IPS-NIHi11 (cell line): Measurements from ENCODE around the gene PYCR2.
A peak's percentile ranks its signal among the peaks of the same experiment; 100 is the strongest.
"Not testable (repeated sequence)": the region's sequence is repeated elsewhere in the genome, so short reads cannot be mapped to it uniquely, and the experiment has no call there.

ENCODE experiments used
- DNase-seq: peaks from one replicate; pipeline ENCODE4 v3.0.0; 2012; ENCODE audit warnings: mixed read lengths, low spot score

PYCR2 gene

DNA sequence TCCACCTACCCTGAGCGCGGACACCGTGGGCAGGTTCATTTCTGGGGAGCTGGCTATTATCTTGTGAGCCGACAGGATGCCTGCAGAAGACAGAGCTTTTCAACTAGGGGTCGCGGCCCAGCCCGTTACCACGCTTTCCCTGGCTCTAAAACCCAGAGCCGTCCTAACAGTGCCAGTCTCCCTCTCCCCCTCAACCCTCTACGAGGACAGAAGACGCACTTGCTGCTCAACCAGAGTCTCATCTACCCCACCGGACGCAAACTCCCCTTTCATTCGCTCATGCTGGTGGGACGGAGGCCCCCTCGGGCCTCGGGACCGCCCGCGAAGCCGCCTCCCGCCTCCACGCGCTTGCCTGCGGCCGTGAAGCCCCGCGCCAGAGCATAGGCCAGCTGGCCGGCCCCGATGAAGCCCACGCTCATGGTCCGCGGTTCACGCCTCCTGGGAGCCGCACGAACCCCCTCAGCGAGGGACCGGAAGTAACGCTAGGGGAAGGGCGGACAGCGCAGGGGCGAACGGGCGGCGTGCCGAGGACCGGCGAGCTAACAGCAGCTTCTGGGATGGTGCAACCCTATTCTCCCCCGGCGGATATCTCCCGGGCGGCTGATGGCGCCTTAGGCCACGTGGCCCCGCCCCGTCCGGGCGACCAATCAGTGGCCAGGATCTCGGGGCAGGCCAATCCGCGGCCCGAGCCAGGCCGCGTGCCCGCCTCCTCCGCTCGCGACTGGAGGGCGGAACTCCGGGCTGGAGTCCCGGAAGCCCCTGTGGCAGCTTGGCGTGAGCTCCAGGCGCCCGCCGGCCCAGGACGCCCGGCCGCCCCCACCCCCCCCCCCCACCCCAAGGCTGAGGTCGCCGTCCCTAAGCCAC lies at the start of gene PYCR2:
TSS of gene PYCR2 (minus strand) at position 559 of the 864 bp plus-strand sequence. CDS start at position 419, 140 bp downstream.
- DNase-seq: peak; percentile 100

DNA sequence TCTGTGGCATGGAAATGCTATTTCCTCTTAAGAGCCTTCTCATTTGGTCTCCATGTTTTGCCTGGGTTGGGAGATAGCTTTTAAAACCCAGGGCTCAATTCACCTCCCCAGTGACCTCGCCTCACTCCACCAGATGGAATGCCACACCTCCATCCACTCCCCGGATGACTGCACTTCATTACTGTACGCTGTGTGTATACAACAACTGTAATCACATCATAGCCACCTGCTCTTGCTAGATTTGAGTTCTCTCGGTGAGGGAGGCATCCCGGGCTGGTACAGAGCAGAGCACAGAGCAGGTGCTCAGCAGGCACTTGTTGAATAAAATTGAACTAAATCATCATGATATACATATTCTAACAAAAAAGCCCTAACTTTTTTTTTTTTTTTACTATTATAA lies 49.1 kb upstream of the PYCR2 start:
- peak; percentile 39 for DNase-seq

DNA sequence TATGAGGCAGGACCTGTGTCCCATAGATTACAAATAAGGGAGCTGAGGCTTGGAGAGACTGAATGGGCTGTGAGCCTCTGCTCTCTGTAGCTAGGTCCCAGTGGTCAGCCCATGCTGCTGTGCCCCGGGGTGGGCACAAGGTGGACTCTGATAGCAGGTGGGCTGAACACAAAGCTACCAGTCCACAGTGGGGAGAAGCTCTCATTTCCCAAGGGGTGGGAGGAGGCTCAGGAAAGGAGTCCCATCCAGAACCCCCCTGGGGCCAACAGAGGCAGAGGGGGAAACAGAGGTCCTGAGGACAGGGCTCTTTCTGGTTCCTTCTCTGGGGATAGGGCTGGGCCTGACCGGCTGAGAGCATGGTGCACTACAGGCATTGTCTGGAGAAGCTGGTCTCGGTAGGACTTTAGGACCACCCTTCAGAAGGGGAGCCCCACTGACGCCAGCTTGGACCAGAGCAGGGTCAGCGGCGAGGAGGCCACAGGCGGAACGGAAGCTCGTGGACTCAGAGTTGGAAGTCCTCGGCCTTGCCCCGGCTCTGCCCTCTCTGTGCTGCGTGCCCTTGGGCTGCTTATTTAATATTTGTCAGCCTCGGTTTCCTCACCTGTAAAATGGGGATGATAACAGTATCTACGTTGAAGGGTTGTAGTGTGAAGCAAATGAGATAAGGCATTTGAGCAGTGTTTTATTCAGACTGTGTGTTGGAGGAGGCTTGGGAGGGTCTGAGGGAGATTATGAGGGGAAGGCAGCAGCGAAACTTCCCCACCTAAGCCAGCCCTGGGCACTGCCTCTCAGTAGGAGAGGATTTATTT lies 48.5 kb upstream of the PYCR2 start:
- no peak for DNase-seq

DNA sequence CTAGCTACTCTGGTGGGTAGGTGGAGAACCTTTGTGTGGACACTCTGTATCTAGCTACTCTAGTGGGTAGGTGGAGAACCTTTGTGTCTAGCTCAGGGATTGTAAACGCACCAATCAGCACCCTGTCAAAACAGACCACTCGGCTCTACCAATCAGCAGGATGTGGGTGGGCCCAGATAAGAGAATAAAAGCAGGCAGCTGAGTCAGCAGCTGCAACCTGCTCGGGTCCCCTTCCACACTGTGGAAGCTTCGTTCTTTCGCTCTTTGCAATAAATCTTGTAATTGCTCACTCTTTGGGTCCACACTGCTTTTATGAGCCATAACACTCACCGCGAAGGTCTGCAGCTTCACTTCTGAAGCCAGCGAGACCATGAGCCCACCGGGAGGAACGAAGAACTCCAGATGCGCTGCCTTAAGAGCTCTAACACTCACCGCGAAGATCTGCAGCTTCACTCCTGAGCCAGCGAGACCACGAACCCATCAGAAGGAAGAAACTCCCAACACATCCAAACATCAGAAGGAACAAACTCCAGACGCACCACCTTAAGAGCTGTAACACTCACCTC lies 46.6 kb upstream of the PYCR2 start:
- DNase-seq: not testable (repeated sequence)

DNA sequence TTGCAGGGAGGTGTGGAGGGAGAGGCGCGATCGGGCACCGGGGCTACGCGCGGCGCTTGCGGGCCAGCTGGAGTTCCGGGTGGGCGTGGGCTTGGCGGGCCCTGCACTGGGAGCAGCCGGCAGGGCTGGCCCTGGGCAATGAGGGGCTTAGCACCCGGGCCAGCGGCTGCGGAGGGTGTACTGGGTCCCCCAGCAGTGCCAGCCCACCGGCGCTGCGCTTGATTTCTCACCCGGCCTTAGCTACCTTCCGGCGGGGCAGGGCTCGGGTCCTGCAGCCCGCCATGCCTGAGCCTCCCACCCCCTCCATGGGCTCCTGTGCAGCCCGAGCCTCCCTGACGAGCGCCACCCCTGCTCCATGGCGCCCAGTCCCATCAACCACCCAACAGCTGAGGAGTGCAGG lies 45.7 kb upstream of the PYCR2 start:
- DNase-seq: not testable (repeated sequence)

DNA sequence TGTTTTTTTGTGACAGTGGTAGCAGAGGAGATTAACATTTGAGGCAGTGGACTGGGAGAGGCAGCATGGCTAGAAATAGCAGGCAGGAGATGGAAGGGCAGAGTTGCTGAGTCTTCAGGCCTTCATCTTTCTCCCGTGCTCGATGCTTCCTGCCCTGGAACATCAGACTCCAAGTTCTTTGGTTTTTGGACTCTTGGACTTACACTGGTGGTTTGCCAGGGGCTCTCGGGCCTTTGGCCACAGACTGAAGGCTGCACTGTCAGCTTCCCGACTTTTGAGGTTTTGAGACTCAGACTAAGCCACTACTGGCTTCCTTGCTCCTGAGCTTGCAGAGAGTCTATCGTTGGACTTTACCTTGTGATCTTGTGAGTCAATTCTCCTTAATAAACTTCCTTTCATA lies 41.2 kb upstream of the PYCR2 start:
- DNase-seq: no peak

DNA sequence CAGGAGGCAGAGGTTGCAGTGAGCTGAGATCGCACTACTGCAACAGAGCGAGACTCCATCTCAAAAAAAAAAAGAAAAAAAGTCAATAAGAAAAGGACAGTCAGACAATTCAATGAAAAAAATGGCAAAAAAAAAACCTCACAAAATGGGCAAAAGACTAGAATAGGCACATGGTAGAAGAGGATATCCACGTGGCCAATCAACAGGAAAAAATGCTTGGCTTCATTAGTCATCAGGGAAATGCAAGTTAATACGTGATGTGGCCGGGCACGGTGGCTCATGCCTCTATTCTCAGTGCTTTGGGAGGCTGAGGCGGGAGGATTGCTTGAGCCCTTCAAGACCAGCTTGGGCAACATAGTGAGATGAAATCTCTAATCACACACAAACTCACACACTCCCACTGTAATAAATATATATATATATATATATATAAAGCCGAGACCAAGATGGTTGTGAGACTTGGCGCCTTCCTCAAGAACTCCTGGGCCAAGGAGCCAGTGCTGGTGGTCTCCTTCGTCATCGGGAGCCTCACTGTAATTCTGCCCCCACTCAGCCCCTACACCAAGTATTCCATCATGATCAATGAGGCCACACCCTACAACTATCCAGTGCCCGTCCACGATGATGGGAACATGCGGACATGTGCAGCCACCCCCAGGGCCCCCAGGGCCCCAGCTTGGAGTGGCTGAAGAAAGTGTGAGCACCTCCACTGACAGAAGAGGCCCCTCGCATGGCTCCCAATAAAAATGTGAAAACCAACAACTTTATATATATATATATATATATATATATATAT lies 39.9 kb upstream of the PYCR2 start:
- DNase-seq: no peak

DNA sequence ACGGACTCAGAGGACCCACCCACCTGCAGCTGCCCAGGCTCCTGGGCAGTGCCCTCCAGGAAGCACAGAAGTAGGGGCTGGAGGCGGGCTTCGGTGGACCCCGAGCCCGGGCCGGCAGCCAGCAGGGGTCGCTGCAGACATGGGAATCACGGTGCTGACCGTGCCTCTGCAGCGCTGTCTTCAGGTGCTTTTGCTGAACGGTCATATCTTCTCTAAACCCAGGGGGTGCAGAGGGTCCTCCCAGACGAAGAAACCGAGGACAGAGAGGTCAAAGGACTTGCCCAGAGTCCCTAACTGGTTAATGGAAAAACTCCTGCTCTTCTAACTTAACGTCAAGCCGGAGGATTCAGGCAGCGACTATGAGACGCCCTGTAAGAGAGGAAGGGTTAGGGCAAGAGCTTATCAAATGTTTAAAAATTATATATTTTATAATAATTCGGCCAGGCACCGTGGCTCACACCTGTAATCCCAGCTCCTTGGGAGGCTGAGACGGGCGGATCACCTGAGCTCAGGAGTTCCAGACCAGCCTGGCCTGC lies 38.5 kb upstream of the PYCR2 start:
- peak; percentile 89 for DNase-seq

DNA sequence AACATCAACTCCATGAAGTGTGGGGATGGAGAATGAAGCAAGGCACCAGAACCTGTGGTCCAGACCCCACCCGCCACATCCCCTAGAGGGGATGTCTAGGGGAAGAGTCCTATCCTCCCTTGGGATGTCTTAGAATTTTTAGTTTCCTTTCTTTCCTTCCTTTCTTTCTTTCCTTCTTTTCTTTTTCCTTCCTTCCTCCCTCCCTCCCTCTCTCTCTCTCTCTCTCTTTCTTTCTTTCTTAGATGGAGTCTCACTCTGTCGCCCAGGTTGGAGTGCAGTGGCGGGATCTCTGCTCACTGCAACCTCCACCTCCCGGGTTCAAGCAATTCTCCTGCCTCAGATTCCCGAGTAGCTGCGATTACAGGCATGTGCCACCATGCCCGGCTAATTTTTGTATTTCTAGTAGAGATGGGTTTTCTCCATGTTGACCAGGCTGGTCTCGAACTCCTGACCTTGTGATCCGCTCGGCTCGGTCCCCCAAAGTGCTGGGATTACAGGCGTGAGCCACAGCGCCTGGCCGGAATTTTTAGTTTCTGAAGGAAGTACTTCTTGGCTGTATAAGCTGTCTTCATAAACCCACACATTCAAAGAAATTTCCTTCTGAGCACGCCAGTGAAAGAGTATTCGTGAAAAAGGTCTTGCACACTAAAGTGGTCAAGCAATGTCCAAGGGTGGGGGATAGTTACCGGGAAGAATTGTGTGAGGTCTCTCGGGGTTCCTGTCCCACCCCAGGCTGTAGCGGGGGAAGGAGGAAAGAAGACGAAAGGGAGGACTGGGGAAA lies 37.8 kb upstream of the PYCR2 start:
- DNase-seq: no peak

DNA sequence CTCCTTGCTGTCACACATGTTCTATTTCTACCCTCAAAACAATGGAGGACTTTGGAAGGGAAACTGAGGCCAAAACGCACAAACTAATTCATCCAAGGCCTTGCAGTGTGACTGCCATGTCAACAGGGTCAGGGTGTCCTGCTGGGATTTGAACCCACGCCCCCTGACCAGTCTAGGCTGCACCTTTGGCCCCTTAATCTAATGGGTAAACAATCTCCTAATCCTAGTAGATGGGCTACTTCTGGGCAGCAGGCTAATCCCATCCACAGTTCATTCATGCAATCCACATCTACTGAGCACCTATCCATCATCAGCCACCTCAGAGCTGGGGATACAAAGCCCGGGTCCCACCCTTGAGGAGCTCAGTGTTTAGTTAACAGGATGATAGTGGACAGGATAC lies 34.0 kb upstream of the PYCR2 start:
- DNase-seq: no peak

DNA sequence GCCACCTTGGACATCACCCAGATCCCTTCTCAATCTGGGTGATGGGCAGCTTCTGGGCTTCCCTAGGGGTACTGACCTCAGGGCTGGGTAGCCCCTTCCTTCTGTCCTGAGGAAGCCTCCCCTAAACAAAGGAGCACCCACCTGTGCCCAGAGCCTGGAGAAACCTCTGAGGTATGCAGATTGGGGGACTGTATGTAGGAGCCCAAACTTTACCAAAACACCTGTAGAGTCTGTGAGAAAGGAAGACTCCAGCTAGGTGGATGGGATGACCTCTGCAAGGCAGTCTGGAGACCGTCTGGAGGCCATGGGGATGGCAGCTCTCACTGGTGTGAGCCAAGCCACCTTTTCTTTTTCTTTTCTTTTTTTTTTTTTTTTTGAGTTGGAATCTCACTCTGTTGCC lies 30.7 kb upstream of the PYCR2 start:
- no peak for DNase-seq

DNA sequence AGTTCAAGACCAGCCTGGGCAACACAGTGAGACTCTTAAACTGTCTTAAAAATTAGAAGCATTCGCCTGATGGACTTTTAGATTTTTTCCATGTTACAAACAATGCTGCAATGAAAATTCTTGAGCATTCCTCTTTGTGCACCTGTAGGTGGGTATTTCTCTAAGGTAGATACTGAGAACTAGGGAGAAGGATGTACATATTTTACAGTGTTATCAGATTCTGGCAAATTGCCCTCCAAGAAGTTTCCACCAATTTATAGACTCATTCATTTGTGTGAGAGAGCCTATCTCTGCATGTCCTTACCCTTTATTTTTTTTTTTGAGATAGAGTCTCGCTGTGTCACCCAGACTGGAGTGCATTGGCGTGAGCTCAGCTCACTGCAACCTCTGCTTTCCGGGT lies 29.3 kb upstream of the PYCR2 start:
- no peak for DNase-seq

DNA sequence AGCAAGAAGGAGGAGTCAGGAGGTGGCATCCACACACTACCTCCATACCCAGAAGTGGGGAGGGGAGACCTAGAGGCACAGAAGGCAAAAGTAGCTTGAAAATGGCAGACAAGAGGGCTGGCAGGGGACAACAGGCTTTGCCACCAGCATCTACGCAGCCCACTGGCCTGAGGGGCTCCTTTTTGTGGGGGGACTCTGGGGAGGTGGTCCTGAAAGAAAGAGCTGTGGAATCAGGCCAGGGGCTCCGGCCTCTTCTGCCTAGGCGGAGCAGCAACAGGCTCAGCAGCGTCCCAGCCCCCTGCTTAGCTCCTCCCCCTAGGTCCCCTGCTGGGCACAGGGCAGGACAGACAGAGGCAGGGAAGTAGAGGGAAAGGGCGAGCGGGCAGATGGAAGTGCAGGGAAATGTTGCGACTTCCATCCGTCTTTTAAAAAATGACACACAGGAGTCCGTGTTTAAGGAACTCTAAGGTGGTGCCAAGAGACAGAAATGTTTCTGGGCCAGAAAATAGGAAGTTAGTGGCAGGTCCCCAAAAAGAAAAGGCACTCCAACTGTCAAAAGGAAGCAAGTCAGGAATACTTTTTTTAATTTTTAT lies 27.0 kb upstream of the PYCR2 start:
- DNase-seq: peak; percentile 87

DNA sequence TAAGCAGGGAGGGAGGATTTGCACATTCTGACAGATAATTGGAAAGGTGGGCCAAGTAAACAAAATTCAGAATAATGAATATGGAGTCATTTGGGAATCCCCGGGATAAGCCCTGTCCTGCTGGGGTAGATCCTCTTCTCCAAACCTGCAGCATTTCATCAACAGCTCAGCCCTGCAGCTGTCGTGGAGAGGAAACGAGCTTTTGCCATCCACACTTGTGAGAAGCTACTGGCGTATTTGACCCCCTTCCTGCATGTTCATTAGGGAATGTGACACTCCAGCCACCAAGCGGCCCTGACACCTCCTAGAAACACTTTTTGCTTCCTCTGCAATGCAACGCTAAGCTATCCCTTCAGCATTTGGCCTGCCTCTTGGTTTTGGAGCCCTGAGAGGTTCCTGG lies 25.0 kb upstream of the PYCR2 start:
- DNase-seq: no peak

DNA sequence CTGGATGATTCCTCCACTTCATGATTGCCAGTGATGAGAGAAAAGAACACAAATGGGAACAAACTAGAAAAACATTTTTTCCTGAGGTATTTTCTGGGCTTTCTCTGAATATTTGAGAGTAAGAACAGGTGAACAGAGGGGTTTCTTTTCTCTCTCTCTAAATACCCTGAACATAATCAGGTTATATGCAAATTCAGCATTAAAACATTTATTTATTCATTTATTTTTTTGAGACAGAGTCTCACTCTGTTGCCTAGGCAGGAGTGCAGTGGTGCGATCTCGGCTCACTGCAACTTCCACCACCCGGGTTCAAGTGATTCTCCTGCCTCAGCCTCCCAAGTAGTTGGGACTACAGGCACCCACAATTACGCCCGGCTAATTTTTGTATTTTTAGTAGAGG lies 22.8 kb upstream of the PYCR2 start:
- DNase-seq: no peak

DNA sequence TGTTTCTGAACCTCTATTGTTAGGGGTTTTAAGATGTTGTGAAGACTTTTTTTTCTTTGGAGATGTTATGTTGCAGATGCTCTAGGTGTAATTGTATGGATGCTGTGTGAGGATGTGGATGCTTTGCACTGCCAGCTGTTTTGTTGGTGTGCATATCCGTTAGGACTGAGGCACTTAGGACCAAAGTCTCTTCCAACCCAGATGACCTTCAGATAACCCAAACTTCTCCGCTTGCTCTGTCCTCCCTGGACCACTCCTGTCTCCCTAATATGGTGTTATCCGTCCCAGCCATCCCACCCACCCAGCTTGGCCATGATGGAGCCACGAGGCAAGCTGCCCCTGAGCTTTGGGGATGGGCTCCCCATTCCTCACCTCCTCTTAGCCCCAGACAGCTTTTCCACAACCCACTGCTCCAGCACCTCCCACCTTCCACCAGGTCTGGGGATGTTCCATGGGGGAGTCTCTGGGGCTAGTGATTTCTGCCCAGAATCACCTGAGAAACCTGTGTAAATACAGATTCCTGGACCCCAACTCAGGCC lies 22.1 kb upstream of the PYCR2 start:
- DNase-seq: no peak

DNA sequence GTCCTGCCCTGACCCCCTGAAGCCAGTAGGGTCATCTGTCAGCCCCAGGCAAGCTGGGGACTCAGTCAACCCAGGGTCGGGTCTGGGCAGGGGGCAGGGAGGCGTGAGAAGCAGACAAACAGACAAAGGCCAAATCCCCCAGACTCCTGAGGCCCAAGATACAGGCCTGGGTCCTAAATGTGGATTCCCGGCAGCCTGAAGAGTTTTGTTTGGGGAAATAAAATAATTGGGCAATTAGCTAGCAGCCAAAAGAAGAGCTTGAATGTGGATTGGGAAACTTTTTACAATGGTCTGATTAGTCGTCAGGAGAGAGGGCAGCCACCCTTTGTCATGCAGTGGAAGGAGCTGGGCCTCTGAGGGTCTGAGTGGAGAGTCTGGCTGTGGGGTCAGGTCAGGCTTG lies 21.5 kb upstream of the PYCR2 start:
- DNase-seq: peak; percentile 70

DNA sequence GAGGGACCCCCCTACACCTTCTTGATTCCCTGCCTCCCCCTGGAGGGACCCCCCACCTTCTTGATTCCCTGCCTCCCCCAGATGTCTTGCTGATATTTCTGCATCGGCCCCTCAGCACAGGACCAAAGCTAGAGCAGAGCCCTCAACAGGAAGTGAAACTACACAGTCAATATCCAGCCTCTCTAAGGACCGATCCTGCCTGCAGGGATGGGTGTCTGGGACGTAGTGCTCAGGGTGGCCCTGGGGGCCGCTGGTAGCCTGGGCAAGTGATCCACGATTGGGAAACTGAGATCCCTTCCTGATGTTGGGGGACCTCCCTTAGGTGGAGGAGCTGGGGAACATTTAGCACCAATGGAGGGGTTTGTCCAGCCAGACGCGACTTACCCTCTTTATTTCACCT lies 20.9 kb upstream of the PYCR2 start:
- DNase-seq: no peak

DNA sequence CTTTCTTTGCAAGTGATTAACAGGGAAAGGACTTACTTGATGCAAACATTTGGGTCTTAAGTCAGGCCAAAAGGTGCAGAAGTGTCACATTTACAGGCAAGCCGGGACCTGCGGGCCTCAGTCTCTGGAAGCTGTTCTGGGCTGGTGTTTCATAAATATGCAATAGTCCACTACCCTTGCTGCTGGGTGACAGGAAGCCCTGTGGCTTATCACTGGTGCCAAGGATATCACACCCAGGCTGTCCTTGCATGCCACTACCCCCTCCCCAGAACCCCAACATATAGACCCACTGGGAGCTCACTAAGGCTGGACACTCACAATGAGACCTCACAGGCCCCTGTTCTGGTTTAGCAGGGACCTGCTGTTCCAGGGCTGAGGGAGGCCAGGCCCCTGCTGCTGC lies 20.3 kb upstream of the PYCR2 start:
- DNase-seq: no peak

DNA sequence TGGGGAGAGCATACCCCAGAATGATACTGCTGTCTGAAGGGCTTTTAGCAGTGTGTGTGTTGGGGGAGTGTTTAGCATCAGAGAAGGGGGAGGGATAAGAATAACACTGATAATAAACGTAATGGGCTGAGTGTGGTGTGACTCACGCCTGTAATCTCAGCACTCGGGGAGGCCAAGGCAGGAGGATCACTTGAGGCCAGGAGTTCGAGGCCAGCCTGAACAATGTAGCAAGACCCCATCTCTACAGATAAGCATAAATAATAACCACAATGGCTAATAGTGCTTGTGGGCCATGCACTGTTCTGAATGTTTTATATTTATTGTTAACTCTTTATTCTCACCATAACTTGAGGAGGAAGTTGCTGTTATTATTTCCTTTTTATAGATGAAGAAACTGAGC lies 19.5 kb upstream of the PYCR2 start:
- DNase-seq: no peak
